Astrocyte (in vitro differentiated cells and primary cell): ENCODE measurements around the gene PCDHGA1.

Experiments
- EZH2 ChIP-seq: IDR thresholded peaks from 2 replicates; pipeline ENCODE4 v1.6.1; 2012; ENCODE audit warnings: mild to moderate bottlenecking, low read length, inconsistent platforms; ENCODE audit not compliant: insufficient read depth
- TF ChIP-seq, protein P1 (sequence below): IDR thresholded peaks from 2 replicates; pipeline ENCODE4 v1.5.1; 2011; ENCODE audit warnings: low read depth, mild to moderate bottlenecking, inconsistent platforms, low read length, moderate library complexity; ENCODE audit not compliant: insufficient read depth

DNA sequence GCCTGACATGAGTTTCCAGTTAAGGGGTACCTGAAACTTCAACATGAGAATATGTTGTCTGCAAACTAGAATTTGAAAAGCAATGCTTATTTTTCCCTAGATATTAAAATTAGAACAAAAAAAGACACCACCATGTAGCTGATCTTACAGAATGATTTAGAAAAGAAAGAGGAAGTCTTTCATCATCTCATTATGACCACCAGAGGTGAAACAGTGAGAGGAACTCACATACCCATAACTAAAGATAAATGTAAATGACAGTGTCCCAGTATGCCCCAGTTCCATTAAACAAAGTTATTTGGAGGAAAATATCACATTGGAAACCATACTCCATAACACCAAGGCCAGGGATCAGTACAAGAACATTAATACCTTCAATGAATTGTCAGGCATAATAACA lies 16.6 kb upstream of the PCDHGA1 start:
- TF ChIP-seq EZH2 = no peak
- TF ChIP-seq, protein P1, sequence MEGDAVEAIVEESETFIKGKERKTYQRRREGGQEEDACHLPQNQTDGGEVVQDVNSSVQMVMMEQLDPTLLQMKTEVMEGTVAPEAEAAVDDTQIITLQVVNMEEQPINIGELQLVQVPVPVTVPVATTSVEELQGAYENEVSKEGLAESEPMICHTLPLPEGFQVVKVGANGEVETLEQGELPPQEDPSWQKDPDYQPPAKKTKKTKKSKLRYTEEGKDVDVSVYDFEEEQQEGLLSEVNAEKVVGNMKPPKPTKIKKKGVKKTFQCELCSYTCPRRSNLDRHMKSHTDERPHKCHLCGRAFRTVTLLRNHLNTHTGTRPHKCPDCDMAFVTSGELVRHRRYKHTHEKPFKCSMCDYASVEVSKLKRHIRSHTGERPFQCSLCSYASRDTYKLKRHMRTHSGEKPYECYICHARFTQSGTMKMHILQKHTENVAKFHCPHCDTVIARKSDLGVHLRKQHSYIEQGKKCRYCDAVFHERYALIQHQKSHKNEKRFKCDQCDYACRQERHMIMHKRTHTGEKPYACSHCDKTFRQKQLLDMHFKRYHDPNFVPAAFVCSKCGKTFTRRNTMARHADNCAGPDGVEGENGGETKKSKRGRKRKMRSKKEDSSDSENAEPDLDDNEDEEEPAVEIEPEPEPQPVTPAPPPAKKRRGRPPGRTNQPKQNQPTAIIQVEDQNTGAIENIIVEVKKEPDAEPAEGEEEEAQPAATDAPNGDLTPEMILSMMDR = no peak
